HG02840 (cell line): ENCODE results near the gene RALGAPB.

Experiments used
- ATAC-seq: cut with Tn5 transposase; IDR thresholded peaks from one replicate; pipeline ENCODE4 v1.9.1; 2021; ENCODE audit warnings: mild to moderate bottlenecking, moderate library complexity, moderate number of reproducible peaks; ENCODE audit not compliant: unreplicated experiment, low FRiP score

Gene RALGAPB

DNA sequence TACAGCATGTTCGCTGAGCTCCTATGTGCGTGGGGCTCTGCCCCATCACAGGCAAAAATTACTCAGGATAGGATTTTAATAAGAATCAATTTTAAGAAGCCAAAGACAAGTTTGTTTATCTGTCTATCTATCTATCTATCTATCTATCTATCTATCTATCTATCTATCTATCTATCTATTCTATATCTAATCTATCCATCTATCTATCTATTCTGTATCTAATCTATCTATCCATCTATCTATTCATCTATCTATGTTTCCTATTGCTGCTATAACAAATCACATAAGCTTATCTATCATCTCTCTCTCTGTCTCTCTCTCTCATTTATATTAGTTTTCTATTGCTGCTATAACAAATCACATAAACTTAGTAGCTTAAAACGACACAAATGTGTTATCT lies 130.6 kb downstream of the RALGAPB start:
- ATAC-seq, result no peak

DNA sequence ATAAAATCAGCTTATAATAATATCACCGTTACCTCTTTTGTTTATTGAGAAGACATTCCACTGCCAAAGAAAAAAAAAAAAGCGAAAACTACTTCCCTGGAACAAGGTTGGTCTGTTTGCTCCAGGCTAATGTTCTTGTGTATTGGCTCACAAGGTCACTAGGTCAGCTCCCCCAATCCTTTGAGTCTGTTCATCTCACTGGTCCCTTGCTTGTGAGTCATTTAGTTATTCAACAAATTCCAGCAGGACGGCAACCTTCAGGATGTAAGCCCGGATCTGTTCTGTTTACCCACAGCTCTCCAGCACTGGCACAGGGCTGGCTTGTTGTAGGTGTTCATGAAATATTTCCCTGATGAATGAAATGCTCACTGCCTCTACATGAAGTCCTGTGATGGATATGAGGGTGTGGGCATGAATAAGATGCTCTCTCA lies 132.2 kb downstream of the RALGAPB start:
- no peak for ATAC-seq

DNA sequence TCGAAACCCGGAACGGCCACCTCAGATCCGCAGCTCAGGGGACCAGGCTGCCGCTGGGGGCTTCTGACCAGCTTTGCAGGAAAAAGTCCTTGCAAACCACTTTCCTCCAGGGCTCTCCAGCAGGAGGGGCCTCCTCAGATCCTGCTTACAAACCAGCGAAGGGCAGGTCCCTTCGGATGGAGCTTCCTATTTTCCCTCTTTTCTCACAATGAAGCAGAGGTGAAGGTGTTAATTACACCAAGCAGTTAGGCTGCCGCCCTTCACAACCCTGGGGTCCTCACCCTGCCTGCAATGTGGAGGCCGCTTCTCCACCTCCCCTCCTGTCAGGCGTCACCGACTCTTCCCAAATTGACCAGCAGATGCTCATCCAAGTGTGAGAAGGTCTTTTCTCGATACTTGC lies 134.7 kb downstream of the RALGAPB start:
- no peak for ATAC-seq

DNA sequence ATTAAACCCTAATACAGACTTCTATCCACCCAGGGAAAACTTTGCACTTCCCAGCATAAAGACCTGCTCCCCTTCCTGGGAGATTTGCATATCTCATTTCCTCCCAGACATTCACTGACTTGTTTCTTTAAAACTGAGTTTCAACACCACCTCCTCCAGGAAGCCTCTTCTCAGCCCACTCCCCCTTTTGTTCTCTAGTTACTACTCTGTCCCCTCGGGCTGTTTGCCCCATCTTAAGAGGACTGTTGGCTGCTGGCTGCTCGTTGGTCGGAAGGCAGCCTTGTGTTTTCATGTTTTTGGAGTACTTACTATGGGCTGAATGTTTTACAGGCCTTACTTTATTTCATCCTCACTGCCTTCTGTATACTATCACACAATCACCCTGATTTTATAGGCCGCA lies 135.5 kb downstream of the RALGAPB start:
- no peak for ATAC-seq

DNA sequence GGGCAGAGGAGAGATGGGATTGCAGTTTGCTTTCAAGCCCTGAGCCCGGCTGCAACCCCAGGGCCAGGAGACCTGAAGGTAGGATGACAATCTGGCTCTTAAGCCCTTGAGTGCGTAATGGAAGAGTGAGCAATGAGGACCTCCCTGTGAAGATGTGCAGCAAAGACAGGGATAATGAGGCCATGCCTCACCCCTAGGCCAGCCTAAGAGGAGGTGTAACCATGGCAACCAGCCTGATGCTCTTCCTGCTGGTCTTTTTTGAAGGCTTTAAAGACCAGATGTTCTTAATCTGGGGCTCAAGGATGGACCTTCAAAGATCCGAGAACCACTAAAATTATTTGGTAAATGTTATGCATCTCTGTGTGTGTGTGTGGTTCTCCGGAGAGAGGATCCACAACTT lies 137.2 kb downstream of the RALGAPB start:
- no peak for ATAC-seq

DNA sequence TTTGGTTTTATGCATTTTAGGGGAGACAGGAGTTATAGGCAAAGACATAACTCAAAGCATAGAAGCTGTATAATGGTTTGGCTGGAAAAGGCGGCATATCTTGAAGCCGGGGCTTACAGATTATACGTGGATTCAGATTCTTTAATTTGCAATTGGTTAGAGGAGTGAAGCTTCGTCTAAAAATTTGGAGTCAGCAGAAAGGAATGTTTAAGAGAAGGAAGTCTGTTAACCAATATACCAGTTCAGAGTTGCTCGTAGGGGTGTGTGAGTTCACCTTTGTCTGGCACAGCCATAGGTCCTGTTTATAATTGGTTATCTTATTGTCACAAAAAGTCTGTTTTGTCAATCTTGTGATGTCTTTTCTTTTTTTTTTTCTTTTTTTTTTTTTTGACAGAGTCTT lies 137.9 kb downstream of the RALGAPB start:
- no peak for ATAC-seq

DNA sequence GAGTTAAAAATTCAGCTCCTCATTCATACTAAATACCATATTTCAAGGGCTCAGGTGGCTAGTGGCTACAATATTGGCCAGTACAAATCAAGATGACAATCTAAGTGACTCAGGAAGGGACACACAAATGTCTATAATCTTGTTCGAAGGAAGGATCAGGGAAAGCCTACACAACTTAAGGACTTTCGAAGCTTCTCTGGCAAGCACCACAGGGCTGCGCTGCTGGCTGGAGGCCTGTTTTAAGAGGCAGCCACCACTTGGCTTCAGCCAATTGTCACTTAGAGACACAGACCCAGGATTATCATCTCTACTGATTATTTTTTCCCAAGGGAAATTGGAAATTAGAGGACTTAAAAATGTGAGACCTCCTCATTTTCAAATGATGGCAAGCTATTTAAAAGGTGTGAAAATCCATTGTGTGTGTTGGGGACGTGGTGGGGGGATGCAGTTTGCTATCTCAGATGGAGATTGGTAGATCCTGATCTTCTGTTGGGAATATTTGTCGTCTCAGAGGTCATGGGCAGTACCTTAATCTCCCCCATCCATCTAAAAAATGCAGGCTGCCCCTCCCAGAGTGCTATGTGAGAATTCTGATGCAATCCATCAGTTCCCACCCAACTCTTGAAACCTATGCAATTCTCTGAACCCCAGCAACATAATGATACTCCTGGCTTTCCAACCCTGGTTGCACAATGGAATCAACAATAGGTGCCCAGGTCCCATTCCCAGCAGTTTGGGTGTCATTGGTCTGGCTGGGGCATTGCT lies 140.3 kb downstream of the RALGAPB start:
- no peak for ATAC-seq

DNA sequence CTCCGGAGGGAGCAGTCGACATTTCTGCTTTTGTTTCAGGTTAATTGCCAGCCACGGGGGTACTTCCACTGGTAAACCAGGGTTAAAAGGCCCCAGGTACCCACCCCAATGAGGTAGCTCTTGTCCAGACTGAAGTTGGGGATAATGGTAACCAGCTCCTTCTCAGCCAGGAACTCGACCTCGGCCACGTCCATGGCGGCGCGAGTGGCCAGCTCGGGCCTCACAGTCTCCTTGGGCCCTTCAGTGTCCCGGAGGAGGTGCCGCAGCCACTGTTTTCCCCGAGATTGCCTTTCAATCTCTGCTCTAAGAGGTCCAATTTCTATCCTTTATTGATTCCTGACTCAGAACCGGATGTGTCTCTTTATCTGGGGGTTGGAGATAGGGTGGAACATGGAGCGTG lies 142.6 kb downstream of the RALGAPB start:
- no peak for ATAC-seq

DNA sequence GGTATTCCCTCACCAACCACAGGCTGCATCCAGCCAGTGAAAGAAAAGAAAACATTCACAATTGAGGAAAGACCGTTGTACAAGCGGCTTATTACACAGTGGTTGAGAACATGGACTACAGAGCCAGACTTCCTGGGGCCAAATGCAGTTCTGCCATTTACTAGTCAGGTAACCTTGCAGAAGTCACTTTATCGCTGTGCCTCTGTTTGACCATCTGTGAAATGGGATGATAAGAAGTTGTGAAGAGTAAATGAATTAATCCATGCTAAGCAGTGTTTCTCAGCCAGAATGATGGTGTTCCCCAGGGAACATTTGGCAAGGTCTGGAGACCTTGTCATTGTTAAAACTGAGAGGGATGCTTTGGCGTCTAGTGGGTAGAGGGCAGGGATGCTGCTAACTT lies 143.8 kb downstream of the RALGAPB start:
- no peak for ATAC-seq

DNA sequence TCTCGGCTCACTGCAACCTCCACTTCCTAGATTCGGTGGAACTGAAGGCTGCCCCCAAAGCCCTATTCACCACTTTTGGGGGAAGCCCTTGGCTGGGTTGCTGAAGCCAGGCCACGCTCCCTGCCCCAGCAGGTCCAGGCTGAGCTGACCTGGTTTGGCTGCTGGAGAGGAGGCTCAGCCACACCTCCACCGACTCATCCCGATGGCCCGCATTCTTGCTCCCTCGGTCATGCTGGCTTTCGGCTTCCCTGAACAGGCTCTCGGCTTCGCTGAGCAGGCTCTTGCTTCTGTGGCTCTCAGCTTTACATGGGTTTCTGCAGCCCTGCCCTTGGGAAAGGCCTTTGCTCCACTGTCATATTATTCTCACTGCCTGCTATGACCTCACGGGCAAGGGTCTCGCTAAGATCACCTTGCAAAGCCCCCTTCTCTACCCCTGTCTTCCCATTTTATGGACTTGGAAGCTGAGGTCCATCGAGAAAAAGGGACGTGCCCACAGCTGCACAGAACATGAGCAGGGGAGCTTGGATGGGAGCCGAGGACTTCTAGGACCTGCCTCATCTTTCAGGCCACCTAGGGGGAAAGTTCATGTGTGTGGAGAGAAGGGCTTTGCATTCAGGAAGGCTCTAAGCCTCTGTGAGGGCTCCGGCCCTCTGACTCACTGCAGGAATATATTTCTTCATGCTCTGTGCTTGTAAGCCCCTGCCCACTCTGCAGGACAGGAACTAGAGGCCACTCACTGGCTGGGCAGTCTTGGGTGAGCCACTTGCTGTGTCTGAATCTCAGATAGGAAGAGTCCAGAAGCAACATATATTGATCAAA lies 144.6 kb downstream of the RALGAPB start:
- ATAC-seq, result no peak

DNA sequence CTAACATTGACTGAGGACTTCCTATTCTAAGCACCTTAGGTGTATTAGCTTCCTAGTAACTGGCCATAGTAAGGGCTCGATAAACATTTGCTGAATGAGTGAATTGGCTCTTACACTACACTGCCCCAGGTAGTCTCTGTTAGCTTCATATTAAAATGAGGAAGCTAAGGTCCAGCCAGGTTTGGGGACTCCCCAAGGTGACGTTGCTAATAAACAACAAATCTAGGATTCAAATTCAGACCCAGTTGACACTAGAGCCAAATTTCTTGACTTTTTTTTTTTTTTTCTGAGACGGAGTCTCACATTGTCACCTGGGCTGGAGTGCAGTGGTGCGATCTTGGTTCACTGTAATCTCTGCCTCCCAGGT lies 145.2 kb downstream of the RALGAPB start:
- no peak for ATAC-seq

DNA sequence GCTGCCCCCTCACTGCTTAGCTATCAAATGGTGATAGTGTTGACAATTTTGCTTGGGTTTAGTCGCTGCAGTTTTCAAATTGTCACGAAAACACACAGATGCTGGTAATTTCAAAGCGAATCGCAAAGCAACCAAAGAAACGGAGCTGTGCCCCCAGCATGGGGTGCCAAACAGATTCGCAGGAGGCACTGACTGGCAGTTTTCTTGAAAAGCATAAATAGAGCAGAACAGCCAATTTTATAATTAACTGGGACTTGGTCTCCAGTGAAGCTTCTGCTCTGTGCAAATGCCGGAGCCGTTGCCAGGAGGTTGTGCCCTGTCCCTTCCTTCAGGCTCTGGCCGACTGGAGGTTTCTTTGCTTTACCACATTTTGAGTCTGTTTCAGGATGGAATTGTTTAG lies 147.8 kb downstream of the RALGAPB start:
- no peak for ATAC-seq

DNA sequence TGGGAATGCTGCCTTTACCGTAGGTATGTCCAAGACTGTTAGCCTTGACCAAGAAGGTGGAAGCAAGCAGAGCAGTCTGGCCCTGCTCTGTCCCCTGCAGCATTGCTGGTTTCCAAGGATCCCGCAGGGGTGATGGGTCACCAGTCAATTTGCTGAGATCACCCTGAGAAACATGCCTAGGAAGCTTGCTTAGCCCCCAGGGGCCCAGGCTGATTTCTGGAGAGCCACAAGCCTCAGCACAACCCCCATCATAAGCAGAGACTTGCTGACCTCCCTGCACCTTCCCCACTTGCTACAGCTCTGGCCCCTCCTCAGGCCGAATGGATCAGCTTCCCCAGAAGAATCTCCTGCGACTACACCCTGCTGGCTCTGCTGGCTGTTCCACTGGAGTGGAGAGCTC lies 150.4 kb downstream of the RALGAPB start:
- ATAC-seq, result no peak

DNA sequence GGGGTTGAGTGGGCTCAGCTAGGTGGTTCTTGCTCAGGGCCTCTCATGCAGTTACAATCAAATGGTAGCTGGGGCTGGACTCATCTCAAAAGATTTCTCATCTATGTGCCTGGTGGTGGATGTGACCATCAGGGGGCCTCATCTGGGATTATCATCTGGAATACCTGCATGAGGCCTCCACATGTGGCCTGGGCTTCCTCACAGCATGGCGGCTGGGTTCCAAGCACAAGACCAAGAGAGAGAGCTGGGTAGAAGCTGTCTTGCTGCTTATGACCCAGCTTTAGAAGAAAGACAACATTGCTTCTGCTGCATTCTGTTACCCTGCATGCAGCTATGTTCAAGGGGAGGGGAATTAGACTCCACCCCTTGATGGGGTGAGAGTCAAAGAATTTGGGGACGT lies 151.4 kb downstream of the RALGAPB start:
- no peak for ATAC-seq

DNA sequence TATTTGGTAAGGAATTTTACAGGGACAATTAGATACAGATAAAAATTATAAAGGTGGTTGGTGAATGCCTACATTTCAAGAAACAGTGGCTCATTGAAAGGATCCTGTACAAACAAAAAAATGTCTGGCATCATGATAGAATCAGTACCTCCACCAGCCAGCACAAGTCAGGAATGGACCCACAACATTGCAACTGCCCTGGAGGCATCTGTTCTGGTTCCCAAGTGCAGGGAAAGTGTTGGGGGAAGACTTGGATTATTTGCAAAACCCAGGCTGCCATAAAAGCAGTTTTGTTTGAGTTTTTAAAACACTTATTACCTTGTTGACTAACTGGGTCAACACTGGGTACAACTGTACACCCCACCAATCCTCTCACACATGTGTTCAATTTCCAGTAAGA lies 153.3 kb downstream of the RALGAPB start:
- no peak for ATAC-seq

DNA sequence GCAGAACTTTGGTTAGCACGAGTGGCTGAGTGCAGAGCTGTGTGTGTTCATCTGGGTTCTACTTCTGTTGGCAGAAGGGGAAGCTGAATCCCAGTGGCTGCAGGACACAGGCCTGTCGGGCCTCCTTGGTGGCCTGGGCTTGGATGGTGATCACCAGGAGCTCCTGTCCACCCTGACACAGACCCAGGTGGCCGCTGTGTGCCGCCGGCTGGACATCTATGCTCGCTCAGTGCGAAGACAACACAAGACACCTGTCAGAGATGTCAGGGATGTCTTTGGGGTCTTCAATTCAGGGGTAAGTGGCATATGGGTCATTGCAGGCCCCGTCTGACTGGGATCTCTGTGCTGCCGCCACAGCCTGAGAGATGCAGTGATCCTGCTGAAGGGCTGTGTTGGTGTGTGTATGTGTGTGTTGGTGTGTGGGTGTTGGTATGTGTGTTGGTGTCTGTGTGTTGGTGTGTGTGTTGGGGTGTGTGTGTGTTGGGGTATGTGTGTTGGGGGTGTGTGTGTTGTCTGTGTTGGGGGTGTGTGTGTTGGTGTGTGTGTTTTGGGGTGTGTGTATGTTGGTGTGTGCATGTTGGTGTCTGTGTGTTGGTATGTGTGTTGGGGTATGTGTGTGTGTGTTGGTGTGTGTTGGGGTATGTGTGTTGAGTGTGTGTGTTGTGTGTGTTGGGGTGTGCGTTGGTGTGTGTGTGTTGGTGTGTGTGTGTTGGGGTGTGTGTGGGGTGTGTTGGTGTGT lies 154.4 kb downstream of the RALGAPB start:
- ATAC-seq, result no peak
